Prostate gland (tissue), 2 donors: ENCODE data around the gene RMI2.

ENCODE experiments used
- POLR2A ChIP-seq: fragments of 450-650 bp; IDR thresholded peaks from one replicate; pipeline ENCODE4 v1.6.1; 2016; ENCODE audit warnings: antibody characterized with exemption, mild to moderate bottlenecking
- TF ChIP-seq, protein P1 (sequence below), 4 experiments: fragments of 200-600 bp in 2 of 4; fragments of 450-650 bp in 2 of 4; sonication (generic) in 2 of 4; IDR thresholded peaks; 1 replicate in 3 of 4; 2 replicates in 1 of 4; pipeline ENCODE4 v1.5.1; 2016 to 2019; ENCODE audit warnings: antibody characterized with exemption in 4 of 4, mild to moderate bottlenecking in 2 of 4, moderate library complexity in 2 of 4

GRCh38 chr16:11374255-11374654, 29.0 kb downstream of the RMI2 start:
- TF ChIP-seq, protein P1, sequence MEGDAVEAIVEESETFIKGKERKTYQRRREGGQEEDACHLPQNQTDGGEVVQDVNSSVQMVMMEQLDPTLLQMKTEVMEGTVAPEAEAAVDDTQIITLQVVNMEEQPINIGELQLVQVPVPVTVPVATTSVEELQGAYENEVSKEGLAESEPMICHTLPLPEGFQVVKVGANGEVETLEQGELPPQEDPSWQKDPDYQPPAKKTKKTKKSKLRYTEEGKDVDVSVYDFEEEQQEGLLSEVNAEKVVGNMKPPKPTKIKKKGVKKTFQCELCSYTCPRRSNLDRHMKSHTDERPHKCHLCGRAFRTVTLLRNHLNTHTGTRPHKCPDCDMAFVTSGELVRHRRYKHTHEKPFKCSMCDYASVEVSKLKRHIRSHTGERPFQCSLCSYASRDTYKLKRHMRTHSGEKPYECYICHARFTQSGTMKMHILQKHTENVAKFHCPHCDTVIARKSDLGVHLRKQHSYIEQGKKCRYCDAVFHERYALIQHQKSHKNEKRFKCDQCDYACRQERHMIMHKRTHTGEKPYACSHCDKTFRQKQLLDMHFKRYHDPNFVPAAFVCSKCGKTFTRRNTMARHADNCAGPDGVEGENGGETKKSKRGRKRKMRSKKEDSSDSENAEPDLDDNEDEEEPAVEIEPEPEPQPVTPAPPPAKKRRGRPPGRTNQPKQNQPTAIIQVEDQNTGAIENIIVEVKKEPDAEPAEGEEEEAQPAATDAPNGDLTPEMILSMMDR (IDR thresholded peaks at IDR 0.05) = no peak
- TF ChIP-seq POLR2A = no peak
